NCI-H1105 treated with DMSO at 0.1 percent for 48 hours (cell line): Measurements from ENCODE around the gene VASP.

Experiments
- DNase-seq: peaks from one replicate; lab custom pipeline; 2025; lab: John Stamatoyannopoulos, UW

The VASP gene

DNA sequence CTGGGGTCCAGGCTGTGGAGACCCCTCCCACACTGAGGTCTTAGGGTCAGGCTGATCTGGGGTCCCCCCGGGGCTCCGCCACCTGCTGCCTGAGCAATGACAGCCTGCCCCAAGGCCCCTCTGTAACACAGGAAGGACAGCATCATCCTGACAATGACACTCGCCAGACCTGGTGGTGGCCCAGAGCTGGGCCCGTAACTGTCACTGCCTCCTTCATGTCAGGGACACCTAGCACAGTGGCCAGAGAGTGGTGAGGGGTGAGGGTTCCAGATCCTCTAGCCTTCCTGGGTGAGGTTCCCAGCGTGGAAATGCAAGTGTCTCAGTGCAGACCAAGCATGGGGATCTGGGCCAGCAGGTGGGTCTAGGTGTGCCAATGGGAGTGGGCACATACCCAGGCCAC lies 49.6 kb downstream of the VASP start:
- DNase-seq: no peak

DNA sequence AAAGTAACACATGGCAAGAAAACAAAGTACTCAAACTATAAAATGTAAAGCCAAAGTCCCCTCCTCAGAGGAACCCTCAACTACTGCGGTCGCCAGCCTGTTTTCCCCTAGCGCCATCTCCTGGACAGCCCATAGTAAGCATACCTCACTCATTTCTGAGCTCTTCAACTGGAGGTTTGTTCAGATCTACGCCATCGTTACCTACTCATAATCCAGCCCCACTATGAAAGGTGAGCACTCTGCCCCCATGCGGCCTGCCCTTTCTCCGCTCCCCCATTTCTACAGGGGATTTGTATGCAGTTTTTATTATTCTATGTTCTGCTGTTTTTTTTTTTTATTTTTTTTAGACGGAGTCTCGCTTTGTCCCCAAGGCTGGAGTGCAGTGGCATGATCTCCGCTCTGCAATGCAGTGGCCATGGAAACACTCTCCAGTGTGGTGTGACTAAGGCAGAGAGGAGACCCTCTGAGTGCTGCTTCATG lies 51.2 kb downstream of the VASP start:
- peak; percentile 13 for DNase-seq

GRCh38 chr19:45560038-45560437 lies 52.8 kb downstream of the VASP start:
- no peak for DNase-seq

GRCh38 chr19:45560686-45561085 lies 53.4 kb downstream of the VASP start:
- no peak for DNase-seq

- no peak for DNase-seq
Observed at GRCh38 chr19:45564131-45564780, 57.0 kb downstream of the VASP start.

DNA sequence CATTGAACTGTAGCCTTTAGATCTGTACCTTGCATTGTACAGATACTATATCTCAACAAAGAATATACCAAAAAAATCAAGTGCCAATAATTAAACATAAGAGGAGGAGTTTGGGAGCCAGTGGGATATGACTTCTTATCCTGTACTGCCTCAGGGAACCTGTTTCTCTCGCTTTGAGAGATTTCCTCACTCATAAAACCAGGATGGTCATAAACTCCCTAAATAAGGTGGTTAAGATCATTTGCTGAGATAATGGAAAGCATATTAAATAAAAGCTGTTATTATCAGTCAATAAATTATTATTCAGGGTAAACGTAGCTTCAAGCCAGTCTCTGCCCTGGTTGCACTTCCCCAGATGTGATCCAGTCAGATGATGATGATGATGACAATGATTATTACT lies 60.3 kb downstream of the VASP start:
- no peak for DNase-seq

DNA sequence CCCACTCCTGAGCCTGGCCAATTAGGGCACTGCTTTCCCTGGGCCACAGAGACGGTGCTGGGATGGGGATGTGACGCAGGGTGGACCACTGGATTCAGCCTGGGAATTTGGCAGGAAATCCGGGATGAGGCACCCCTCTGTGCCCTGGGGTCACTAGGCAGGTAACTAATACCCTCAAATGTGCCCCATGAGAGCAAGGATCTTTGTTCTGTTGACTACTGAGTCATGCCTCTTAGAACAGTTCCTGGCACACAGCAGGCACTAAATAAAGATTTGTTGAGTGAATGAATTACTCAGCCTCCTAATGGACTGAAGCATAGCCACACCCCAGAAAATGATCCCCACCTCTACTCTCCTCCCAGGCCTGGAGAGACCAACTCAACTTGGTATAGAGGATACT lies 61.5 kb downstream of the VASP start:
- DNase-seq: no peak

- DNase-seq: peak; percentile 3
Observed at GRCh38 chr19:45569619-45570421, 62.5 kb downstream of the VASP start.

DNA sequence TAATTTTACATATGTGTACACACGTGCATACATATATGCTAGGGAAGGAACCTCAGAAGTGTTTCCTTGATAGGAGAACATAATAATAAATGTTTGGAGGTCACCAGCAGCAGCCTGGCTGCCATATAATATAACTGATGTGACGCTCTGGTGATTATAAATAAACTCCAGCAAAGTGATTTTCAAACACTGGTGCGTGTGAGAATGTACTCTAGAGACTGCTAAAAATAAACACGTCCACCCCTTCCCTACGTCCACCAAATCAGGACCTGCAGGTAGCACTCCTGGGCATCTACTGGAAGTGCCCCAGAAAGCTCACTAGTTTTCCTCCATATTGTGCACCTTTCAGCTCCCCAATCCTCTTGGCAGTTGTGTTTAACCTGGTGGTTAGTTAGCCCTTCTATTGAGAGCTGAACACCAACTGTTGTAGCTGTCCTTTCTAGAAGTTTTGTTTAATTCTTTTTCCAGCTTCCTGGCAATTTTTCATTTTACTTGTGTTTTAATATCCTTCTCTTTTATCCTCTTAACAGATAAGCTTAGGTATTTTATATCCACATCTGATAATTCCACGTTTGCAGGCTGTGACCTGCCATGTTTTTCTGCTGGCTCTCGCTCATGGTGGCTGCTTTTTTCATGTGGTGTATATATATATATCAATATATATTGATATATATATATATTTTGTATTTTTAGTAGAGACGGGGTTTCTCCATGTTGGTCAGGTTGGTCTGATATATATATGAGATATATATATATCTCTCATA lies 64.4 kb downstream of the VASP start:
- DNase-seq: no peak

- no peak for DNase-seq
Observed at GRCh38 chr19:45574526-45574925, 67.2 kb downstream of the VASP start.

- no peak for DNase-seq
Observed at GRCh38 chr19:45575216-45575615, 67.9 kb downstream of the VASP start.
